ENCODE measurements around the gene MRPL39.

Gene MRPL39

GRCh38 chr21:25536752-25537151, 70.5 kb downstream of the MRPL39 start:
- no peaks in the 10 kb centered on the region for H3K4me1 ChIP-seq (ENCODE audit: control insufficient read depth in 1 of 2, insufficient read depth in 2 of 2, low read length in 2 of 2)
- no peak overlapping the region for H3K23ac ChIP-seq (ENCODE audit: low read length)
- no peak overlapping the region for H3K9ac ChIP-seq (ENCODE audit: low read length)
- no peaks in the 10 kb centered on the region for H3K79me2 ChIP-seq (ENCODE audit: control insufficient read depth, insufficient read depth, low read length, poor library complexity)
- no peak overlapping the region for H3K4me3 ChIP-seq (ENCODE audit: low read depth, low read length)
- H3K14ac ChIP-seq (ENCODE audit: low read length), result no peak overlapping the region
- H2BK120ac ChIP-seq (ENCODE audit: insufficient read depth, low read length, poor library complexity), result no peak overlapping the region
- H3K27me3 ChIP-seq (ENCODE audit: insufficient read depth, low read length), result no peaks in the 10 kb centered on the region
- no peak overlapping the region for H3K4ac ChIP-seq (ENCODE audit: low read depth, low read length)
- no peaks in the 10 kb centered on the region for H3K79me1 ChIP-seq (ENCODE audit: low read length)
- H3K4me2 ChIP-seq (ENCODE audit: low read length), result no peak overlapping the region
- no peak overlapping the region for H4K12ac ChIP-seq (ENCODE audit: low read depth, low read length)
- no peaks in the 10 kb centered on the region for H3K9me3 ChIP-seq (ENCODE audit: insufficient read depth, low read depth, low read length)
- H4K91ac ChIP-seq (ENCODE audit: low read depth, low read length), result no peak overlapping the region
- no peak overlapping the region for H2AK5ac ChIP-seq (ENCODE audit: low read length)
- H3K36me3 ChIP-seq (ENCODE audit: control insufficient read depth in 1 of 2, insufficient read depth in 2 of 2, low read length in 2 of 2), result no peaks in the 10 kb centered on the region
- H3K18ac ChIP-seq (ENCODE audit: low read length), result no peak overlapping the region
- no peak overlapping the region for H3K27ac ChIP-seq (ENCODE audit: low read depth, low read length)
- H2AFZ ChIP-seq (ENCODE audit: insufficient read depth, low read length, poor library complexity), result no peak overlapping the region
- H2BK12ac ChIP-seq (ENCODE audit: low read length), result no peak overlapping the region
- no peak for DNase-seq
- H4K8ac ChIP-seq (ENCODE audit: low read depth, low read length), result no peak overlapping the region
- no peak overlapping the region for H2BK5ac ChIP-seq (ENCODE audit: low read depth, low read length, poor library complexity)

- Histone ChIP-seq H2AK5ac (ENCODE audit: low read length) (no peak overlapping the region), H4K91ac (ENCODE audit: low read depth, low read length) (no peak overlapping the region), H3K27me3 (ENCODE audit: insufficient read depth, low read length) (no peaks in the 10 kb centered on the region), H3K27ac (ENCODE audit: low read depth, low read length) (no peak overlapping the region), H2BK120ac (ENCODE audit: insufficient read depth, low read length, poor library complexity) (no peak overlapping the region), H3K14ac (ENCODE audit: low read length) (no peak overlapping the region), H2AFZ (ENCODE audit: insufficient read depth, low read length, poor library complexity) (no peak overlapping the region), H3K36me3 (ENCODE audit: control insufficient read depth in 1 of 2, insufficient read depth in 2 of 2, low read length in 2 of 2) (no peaks in the 10 kb centered on the region), H3K4me3 (ENCODE audit: low read depth, low read length) (no peak overlapping the region), H4K12ac (ENCODE audit: low read depth, low read length) (no peak overlapping the region), H3K9ac (ENCODE audit: low read length) (no peak overlapping the region), H2BK12ac (ENCODE audit: low read length) (no peak overlapping the region), H3K4me2 (ENCODE audit: low read length) (no peak overlapping the region), H3K4ac (ENCODE audit: low read depth, low read length) (no peak overlapping the region), H3K79me1 (ENCODE audit: low read length) (no peaks in the 10 kb centered on the region), H3K79me2 (ENCODE audit: control insufficient read depth, insufficient read depth, low read length, poor library complexity) (no peaks in the 10 kb centered on the region), H3K4me1 (ENCODE audit: control insufficient read depth in 1 of 2, insufficient read depth in 2 of 2, low read length in 2 of 2) (no peaks in the 10 kb centered on the region), H3K23ac (ENCODE audit: low read length) (no peak overlapping the region), H3K18ac (ENCODE audit: low read length) (no peak overlapping the region), H2BK5ac (ENCODE audit: low read depth, low read length, poor library complexity) (no peak overlapping the region), H4K8ac (ENCODE audit: low read depth, low read length) (no peak overlapping the region), H3K9me3 (ENCODE audit: insufficient read depth, low read depth, low read length) (no peaks in the 10 kb centered on the region)
- no peak for DNase-seq
- WGBS (ENCODE audit: extremely low coverage, insufficient coverage, insufficient read length), result no CpG with 5 or more reads among the region's 2 CpGs
These were observed 71.4 kb downstream of the MRPL39 start for GRCh38 chr21:25535849-25536248.
